Fibroblast of pulmonary artery (primary cell): ENCODE measurements around the gene ZNF175.

Source experiments
- DNase-seq: peaks from one replicate; pipeline ENCODE4 v3.0.0-alpha.2; 2010; ENCODE audit warnings: low read depth
- H3K4me3 ChIP-seq: replicated peaks from 2 replicates; pipeline ENCODE4 v1.5.1; 2011; ENCODE audit warnings: low read depth, mild to moderate bottlenecking, control low read depth, low read length, moderate library complexity
- TF ChIP-seq, protein P1 (sequence below): IDR thresholded peaks from 2 replicates; pipeline ENCODE4 v1.5.1; 2011; ENCODE audit warnings: mild to moderate bottlenecking, control low read depth, low read length, inconsistent platforms; ENCODE audit errors: missing control alignments

ZNF175 gene

GRCh38 chr19:51572908-51573307 is 1.8 kb downstream of the ZNF175 start:
- peak; percentile 48 for DNase-seq
- peak overlapping the region; percentile 81 for H3K4me3 ChIP-seq
- TF ChIP-seq, protein P1, sequence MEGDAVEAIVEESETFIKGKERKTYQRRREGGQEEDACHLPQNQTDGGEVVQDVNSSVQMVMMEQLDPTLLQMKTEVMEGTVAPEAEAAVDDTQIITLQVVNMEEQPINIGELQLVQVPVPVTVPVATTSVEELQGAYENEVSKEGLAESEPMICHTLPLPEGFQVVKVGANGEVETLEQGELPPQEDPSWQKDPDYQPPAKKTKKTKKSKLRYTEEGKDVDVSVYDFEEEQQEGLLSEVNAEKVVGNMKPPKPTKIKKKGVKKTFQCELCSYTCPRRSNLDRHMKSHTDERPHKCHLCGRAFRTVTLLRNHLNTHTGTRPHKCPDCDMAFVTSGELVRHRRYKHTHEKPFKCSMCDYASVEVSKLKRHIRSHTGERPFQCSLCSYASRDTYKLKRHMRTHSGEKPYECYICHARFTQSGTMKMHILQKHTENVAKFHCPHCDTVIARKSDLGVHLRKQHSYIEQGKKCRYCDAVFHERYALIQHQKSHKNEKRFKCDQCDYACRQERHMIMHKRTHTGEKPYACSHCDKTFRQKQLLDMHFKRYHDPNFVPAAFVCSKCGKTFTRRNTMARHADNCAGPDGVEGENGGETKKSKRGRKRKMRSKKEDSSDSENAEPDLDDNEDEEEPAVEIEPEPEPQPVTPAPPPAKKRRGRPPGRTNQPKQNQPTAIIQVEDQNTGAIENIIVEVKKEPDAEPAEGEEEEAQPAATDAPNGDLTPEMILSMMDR: no peak

- TF ChIP-seq, protein P1: no peak
- peak overlapping the region; percentile 81 for H3K4me3 ChIP-seq
- no peak for DNase-seq
These were observed 2.2 kb downstream of the ZNF175 start for GRCh38 chr19:51573331-51573730.

DNA sequence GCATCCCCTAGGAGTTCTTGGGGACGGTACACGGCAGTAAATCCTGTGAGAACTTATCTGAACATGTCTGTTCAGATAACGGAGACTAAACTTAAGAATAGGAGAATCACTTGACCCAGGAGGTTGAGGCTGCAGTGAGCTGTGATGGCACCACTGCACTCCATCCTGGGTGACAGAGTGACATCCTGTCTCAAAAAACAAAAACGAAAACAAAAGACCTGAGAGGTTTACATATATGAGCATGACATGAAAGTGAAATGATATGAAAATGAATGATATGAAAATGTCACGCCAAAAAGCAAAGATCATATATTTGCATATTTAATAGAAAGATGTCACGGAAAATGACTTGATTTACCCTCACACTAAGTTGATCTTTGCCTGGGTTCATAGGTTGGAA is 5.8 kb downstream of the ZNF175 start:
- TF ChIP-seq, protein P1: no peak
- DNase-seq: no peak
- H3K4me3 ChIP-seq: no peak overlapping the region

- no peak for DNase-seq
- H3K4me3 ChIP-seq: no peak overlapping the region
These were observed 15.1 kb downstream of the ZNF175 start for GRCh38 chr19:51586103-51586728.

GRCh38 chr19:51586799-51587198 is 15.7 kb downstream of the ZNF175 start:
- no peak overlapping the region for H3K4me3 ChIP-seq
- TF ChIP-seq, protein P1: no peak
- DNase-seq: no peak

More at GRCh38 chr19:51586103-51586728, 15.1 kb downstream of the ZNF175 start:
- TF ChIP-seq, protein P1: no peak

DNA sequence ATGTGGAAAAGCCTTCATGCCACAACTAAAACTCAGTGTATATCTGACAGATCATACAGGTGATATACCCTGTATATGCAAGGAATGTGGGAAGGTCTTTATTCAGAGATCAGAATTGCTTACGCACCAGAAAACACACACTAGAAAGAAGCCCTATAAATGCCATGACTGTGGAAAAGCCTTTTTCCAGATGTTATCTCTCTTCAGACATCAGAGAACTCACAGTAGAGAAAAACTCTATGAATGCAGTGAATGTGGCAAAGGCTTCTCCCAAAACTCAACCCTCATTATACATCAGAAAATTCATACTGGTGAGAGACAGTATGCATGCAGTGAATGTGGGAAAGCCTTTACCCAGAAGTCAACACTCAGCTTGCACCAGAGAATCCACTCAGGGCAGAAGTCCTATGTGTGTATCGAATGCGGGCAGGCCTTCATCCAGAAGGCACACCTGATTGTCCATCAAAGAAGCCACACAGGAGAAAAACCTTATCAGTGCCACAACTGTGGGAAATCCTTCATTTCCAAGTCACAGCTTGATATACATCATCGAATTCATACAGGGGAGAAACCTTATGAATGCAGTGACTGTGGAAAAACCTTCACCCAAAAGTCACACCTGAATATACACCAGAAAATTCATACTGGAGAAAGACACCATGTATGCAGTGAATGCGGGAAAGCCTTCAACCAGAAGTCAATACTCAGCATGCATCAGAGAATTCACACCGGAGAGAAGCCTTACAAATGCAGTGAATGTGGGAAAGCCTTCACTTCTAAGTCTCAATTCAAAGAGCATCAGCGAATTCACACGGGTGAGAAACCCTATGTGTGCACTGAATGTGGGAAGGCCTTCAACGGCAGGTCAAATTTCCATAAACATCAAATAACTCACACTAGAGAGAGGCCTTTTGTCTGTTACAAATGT is 16.4 kb downstream of the ZNF175 start:
- DNase-seq: no peak
- TF ChIP-seq, protein P1: no peak

More for the DNA sequence above, 16.4 kb downstream of the ZNF175 start:
- no peak overlapping the region for H3K4me3 ChIP-seq
